NCI-H146 treated with DMSO at 0.1 percent for 48 hours (cell line): Measurements from ENCODE around the gene TTC34.

Source experiments
- DNase-seq: peaks from one replicate; lab custom pipeline; 2025; ENCODE audit not compliant: unreplicated experiment; lab: John Stamatoyannopoulos, UW

TTC34 gene, protein sequence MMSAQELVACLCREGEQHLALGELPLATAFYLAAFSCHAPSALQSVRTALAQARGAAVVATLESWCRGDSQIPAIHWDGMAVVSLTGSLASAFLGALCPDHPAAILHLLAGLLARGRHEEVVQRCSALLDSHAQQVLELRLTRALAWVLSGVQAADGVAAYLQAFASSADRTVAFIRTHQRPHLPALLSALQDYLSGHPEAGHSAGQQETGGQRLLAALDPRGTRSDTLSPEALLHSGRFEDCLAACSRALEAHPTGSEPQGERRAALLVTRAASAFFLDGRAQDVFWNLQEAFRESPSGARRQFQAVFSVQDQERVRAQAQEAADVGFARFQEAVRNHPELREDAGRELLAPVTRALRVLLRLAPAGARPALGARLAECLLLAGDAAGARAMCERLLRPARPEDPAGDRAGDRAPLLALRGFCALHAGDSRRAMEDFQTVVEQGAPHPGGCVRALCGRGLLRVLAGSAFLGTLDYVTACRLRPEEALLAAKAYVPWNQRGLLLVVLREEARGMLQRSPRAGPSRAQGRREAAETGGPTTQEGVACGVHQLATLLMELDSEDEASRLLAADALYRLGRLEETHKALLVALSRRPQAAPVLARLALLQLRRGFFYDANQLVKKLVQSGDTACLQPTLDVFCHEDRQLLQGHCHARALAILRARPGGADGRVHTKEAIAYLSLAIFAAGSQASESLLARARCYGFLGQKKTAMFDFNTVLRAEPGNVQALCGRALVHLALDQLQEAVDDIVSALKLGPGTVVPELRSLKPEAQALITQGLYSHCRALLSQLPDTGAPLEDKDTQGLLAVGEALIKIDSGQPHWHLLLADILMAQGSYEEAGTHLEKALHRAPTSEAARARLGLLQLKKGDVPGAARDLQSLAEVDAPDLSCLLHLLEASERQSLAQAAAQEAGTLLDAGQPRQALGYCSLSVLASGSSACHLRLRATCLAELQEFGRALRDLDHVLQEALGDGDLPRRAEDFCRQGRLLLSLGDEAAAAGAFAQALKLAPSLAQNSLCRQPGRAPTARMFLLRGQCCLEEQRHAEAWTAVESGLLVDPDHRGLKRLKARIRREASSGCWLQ

DNA sequence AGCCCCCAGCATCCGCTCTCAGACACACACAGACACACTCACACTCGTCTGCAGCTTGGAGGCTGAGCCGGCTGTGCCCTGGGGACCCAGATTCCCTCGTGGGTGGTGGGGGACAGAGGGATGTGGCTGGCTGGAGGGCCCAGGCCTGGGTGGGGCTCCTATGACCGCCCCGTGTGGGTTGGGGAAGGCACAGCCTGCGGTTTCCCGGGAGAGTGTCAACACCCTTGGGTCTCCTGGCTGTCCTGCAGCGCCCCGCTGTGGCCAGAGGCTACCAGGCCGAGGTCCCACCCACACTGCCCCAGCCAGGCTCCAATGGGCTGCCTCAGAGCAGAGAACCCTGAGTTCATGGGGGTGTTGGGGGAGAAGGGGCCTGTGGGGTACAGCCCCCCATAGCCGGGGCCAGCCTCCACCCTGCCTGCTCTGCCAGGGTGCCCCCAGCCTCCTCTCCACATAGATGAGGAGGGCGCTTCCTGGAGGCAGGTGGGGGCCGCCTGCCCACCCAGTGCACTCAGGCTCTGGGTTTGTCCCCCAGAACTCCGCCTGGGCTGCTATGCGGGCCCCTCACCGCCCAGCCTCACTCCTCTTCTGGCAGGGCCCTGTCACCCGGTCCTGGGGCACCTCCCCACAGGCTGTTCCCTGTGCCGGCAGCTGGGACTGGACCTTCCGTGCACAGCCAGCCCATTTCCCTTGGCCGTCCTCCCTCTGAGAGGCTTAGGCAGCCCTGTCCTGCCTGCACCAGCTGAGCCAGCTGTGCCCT lies at the start of gene TTC34:
Gene TTC34, minus strand, starts transcription at position 159 of the 757 bp plus-strand sequence. CDS start 866 bp downstream, outside the sequence.
- DNase-seq, result no peak

DNA sequence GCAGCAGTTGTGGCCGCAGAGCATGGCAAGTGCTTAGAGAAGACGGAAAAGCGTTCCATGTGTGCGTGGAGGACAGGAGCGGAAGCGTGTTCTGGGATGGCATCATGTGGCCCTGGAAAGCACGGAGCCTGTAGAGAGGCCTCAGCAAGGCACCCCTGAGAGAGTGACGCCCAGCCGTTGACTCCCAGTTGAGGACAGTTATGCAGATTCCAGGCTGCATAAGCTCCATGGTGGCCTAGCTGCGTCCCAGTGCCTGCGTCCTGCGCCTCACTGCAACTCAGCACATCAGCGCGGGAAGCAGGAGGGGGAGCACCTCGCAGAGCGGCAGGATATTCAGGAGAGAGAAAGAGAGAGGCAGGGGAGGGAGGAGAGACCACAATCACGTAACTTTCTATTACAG lies 49.0 kb upstream of the TTC34 start:
- no peak for DNase-seq

DNA sequence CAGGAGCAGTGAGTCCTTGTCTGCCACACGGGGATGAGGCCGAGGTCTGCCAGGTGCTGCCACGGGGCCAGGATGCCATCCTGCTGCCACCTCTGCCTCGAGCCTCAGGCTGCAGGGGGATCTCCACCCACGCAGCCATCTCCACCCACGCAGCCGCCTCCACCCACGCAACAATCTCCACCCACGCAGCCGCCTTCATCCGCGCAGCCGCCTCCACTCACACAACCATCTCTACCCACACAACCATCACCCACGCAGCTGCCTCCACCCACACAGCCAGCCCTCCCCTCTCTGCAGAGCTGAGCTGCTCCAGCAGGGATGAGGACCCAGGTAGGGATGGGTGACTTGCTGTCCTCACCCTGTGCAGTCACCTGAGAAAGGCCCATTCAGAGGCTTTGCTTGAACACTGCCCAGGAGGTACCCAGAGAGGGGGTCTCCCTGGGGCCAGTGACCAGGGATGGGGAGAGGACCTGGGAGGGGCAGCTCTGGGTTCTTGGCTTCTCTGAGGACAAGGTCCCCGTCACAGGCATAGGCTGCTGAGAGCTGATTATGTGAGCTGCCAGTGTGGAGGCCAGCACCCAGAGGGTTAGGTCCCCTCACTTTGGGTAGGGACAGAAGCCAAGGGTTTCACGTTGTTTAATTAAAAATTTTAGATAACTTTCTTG lies 46.6 kb upstream of the TTC34 start:
- DNase-seq, result no peak

DNA sequence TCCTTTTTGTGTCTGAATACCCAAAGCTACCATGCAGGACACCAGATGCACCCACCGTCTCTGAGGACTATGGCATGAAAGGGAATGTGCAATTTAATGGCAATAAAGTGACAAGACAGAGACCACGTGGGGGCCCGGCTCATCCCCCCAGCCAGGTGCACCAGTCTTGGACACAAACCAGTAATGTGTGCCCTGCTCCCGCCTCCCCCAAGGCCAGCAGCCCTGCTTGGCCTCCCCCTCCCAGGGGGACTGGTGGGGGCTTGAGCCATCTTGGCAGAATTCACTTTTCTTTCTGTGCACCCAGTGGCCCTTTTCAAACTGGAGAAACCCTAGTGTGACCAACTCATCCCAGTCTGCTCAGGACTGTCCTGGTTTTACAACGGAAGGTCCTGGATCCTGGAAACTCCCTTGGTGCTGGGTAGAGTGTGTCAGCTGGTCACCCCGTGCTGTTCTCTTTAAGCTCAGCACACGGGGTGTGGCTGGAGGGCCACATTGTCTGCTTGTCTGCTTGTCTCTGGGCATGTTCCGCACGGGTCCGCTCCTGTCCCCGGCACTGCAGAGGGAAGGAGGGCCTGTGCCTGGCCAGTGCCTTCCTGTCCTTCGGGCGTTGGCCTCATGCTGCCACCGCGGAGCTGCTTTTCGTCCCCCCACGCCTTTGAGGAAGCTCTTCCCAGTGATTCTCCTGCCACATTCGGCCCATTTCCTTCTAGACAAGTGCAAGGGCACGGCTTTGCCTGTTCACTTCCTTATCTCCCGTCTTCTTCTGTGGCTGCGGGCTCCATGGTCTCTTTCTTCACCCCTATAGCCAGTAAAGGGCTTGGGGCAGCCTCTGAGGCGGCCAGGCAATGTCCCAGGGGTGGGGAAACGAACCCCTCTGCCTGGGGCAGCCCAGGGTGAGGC lies 45.8 kb upstream of the TTC34 start:
- DNase-seq, result no peak

DNA sequence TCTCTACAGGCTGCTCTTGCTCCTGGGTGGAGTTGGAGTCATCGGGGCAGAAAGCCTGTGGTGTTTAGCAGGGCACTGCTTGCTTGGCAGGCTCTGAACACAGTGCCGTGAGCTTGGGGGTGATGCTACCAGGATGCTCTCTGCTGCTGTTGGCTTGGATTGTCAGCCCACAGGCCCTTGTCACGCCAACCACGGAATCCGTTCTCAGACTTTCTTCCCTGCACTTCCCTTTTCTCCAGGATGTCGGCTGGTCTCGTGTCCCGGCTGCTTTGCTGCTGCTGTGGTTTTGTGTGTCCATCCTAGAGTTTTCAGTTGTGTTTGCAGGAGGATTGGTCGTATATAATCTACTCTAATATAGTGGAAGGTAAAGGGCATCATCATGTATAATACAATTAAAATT lies 44.4 kb upstream of the TTC34 start:
- no peak for DNase-seq

DNA sequence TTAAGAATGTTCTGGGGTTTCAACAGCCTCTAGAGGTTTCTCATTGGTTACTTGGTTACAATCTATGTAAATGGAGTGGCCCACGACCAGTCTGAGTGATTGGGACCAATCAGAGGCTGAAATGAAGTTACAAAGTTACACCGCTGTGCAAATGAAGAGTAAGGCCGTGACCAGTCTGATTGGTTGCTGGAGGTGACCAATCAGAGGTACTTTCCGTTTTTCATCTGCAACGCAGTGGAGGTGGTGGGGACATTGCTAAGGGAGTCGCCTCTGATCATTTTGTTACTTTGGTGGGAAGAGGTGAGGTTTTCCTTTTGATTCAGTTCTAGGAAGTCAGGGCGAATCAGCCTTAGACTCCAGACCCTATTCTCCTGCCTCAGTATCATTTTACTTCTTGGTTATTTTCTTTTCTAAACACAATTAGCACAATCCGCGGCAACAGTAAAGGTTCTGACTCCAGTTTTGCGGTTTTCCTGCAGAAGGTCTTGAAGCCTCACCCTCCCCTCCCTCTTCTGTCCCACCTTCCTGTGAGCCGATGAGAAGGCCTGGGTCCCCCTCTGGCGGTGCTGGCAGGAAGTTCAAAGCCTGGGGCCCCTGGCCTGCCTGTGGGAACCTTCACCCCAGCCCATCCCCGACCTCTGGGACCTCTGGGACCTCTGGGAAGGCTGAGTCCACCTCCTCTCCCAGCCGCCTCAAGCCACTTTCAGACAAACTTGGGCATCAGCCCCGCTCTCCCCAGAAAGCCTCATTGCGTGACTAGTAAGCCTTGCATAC lies 38.7 kb upstream of the TTC34 start:
- no peak for DNase-seq

DNA sequence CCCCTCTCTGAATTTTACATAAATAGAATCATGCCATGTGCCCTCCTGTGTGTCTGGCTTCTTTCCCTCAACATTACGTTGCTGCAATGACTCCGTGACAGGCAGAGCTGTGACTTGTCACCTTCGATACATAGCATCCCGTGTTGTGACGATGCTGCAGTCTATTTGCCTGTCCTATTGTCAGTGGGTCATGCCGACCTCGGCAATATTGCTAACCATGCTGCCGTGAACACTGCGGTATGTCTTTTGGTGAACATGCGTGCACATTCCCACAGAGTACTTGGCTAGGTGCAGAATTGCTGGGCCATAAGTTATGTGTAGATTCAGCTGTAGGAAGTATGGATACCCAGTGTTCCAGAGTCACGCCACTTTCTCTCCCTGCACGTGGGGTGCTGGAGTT lies 36.3 kb upstream of the TTC34 start:
- no peak for DNase-seq

DNA sequence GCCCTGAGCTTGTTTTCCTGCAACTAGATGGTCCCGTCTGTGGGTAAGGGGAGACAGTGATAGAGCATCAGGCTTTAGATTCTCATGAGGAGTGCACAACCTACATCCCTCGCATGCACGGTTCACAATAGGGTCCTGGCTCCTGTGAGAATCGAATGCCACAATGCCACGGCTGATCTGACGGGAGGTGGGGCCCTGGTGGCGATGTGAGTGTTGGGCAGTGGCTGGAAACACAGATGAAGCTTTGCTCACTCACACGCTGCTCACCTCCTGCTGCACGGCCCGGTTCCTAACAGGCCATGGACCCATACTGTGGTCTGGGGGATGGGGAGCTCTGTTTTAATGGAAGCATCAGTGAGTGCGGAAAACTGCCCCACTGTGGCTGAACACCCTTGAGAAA lies 35.8 kb upstream of the TTC34 start:
- no peak for DNase-seq

DNA sequence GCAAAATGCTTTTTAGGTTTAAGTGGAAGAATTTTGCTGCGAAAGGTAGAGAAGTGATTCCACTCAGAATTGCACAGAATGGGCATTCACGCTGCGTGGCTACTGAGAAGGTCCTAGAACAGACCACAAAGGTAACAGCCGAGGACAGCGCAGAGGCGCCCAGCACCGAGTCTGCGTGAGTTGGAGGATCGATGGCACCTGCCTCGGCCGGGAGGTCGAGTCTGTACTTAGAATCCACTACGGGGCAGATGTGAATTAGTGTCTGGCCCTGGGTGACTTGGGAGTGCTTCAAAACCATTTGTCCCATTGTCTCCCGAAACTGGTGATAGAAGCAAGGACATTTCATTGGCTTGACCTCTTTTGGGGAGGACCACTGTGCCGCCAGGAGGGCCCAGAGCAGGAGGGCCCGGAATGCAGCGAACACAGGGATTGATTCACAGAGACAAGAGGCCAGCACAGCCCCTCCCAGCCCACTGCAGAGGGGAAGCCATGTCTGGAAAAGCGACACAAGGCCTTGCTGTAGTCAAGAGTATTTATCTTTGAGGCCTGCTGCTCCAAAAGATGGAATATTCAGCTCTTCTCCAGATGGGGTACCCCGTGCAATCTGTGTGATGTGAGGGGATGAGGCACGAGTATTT lies 35.0 kb upstream of the TTC34 start:
- DNase-seq, result no peak

DNA sequence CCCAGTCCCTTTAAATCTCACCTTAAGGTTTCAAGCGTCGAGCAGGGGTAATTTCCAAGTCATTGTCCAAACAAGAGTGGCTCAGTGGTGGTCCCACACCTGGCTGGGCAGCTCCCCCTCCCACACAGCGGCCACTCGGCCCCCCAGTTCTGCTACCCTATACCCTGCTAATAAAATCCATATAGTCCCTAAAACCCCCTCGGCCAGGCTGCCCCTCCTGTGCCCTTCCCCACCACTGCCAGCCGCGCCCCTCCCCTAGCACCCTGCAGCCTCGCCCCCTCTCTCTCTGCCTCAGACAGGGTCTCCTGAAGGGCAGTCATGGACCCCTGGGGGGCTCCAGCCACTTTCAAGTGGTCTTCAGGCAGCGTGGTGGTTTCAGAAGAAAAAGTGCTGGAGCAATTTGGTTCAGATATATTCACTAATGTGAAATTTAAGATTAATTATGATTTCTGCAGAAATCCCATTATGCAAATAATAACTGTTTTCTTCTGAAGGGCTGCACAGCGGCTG lies 34.2 kb upstream of the TTC34 start:
- no peak for DNase-seq

DNA sequence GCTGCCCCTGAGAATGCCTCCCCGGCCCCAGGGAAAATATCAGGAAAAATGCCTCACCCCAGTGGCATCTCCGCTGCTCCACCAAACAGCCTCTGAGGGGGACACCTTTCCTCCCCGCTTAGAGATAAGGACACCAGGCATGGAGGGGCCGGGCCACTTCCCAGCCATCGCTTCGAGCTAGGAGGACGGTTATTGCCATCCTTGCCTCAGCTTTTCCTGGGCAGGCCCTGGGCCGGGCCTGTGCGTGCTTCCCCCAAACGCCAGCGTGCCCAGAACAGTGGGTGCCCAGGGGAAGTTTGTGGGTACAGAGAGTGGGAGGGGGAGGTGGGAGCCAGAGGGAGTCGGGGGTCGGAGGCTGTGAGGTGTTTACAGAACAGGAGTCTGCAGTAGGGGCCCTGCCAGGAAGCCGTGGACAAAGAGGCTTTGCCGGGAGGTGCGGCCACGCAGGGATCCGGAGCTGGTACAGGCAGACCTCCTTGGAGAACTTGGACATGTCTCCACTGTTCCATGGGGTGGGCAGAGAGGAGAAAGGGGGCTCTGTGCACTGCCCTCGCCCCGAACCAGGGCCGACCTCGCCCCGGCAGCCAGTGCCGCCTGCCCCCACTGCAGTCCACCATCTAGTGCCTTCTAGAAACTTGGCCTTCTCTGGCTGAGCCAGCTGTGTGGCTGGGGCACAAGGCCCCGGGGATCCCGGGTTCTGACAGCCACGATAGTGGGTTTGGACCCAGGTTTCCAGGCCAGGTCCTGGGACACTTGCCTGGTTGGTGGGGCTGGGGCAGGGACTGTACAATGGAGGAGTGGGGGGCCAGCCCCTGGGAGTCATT lies 33.5 kb upstream of the TTC34 start:
- DNase-seq, result no peak

DNA sequence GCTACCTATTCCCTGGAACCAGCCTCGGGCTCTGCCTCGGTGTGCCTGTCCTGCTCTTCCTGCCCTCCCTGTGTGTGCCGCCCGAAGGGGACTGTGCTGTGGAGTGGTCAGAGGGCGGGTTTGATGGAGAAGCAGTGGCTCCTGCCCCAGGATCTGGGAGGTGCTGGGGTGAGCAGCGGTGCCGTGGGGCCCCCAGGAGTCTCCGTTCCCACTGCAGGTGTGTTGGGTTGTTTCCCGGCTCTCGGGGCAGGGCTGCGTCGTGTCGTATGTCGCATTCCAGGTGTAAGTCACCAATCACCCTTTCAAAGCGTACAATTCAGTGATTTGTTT lies 32.6 kb upstream of the TTC34 start:
- DNase-seq, result no peak

DNA sequence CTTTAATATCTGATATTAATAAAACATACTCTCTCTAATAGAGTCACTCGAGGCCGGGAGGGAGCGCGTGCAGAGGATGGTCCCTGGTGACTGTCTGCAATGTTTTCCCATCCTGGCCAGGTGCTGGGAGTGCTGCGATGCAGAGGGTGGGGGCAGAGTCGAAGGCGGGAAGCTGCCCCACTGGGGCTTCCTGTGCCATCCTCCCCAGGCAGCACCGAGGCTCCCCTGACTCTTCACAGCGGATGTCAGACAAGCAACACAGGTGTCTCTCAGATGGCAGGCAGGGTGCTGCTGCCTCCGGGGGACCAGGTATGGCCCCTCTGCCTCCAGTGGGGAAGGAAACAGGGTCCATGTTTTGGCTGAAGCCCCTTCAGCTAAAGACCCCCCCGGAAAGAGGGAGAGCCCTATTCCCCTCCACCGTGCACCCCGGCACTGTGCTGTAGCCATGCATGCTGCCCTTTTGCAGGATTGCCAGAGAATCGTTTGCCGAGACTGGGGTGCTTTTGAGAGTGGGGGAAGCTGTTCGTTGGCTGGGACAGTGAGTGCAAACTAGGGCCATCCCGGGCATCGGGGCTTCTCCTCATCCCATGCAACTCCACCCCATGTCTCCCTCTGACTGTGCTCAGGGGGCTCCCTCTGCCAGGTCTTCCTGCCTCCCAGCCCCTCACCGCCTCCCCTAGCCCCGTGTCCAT lies 32.1 kb upstream of the TTC34 start:
- DNase-seq, result no peak

DNA sequence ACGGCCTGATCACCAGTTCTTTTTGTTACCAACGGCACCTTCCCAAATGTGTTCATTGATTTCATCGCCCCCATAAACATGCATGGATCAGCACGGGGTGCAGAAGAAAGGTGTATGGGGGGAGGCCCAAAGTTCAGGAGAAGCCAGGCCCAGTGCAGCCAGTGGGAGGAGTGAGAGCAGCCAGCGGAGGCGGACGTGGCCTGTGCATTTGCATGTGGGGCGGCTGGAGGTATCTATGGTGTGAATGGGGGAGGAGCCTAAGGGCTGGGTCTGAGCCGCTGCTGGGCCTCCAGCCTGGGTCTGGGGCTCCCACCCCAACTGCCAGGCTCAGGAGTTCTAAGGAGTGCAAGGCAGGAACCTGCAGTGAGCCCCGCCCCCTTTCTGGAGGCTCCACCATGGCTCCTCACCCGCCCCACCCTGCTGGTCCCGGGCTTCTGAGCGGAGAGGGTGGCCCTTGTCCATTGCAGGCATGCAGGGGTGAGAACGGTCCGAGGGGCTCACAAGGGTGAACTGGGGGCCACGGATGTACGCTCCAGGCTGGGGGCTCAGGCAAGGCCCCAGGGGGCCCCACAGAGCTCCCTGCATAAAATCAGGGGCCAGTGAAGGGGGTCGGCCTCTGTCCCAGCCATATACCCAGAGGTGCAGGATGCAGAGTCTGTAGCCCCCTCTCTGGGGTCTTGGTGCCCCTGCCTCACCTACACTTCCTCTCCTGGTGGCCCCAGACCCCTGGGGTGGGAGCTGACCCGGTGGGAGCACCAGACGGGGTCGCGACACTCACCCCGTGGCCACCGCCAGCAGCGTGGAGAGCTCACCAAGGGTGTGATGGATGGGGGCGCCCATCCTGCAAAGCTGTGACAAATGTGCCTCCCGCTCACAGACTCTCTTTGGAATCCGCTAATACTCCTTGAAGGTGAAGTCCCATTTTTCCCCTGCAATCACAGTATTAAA lies 31.3 kb upstream of the TTC34 start:
- DNase-seq, result no peak

DNA sequence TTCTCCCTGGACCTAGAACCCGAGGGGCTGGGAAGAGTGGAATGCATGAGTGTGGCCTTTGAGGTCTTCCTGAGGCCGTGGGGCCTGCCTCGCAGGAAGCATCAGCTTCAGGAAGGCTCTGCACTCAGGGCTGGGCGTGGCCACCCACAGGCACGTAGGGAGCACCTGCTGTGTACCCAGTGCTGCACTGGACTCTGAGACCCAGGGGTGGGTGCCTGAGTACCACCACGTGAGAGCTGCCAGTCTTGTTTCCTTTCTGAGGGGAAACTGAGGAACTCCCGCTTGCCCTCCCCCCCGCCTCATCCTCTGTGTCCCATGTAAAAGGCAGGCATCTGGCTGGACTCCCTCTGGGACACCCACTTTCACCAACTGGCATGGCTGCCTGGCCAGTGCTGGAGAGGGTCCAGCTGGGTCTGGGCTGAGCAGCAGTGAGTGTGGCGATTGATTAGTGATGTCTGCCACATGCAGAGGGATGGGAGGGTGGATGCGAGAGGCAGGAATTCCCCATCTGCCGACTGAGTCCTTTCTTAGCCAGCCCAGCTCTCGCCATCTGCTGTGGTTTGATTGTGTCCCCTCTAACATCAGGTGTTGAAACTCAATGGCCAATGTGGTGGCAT lies 30.2 kb upstream of the TTC34 start:
- no peak for DNase-seq
